Measurements from ENCODE around the gene HOXC6. TPM values are rescaled to one million over a fixed set of nuclear protein-coding genes. Genes with fewer than 3 reads are reported as not detected.

HOXC6 gene
- total and polyA plus RNA-seq, 4 donors = 0.18 to 0.71 (median 0.35) TPM

GRCh38 chr12:54026640-54027441, 1.4 kb upstream of the HOXC6 start:
- TF ChIP-seq CTCF (IDR thresholded peaks at IDR 0.05; ENCODE audit: control extremely low read depth, extremely low read depth) = no peak
- Histone ChIP-seq H3K27ac (ENCODE audit: low read depth in 1 of 2, low read length in 1 of 2) (no peak overlapping the region), H3K27me3 (ENCODE audit: control insufficient read depth in 3 of 3, insufficient read depth in 3 of 3, low read length in 2 of 3) (peaks cover 7 to 92% (median 71%) of the 10 kb centered on the region in 3 donors), H3K9ac (ENCODE audit: insufficient read depth in 1 of 2, low read length in 2 of 2) (no peak overlapping the region), H3K9me3 (ENCODE audit: control insufficient read depth in 4 of 4, insufficient read depth in 3 of 4, low read length in 3 of 4) (no peaks in the 10 kb centered on the region), H3K36me3 (ENCODE audit: control insufficient read depth in 4 of 4, insufficient read depth in 4 of 4, low read length in 4 of 4) (no peaks in the 10 kb centered on the region), H3K4me1 (ENCODE audit: control insufficient read depth in 5 of 5, insufficient read depth in 5 of 5, low read length in 5 of 5) (peaks cover 0 to 22% (median 0%) of the 10 kb centered on the region in 5 donors), H3K4me3 (no peak overlapping the region)
- ATAC-seq (ENCODE audit: insufficient read depth, low FRiP score) (no peak), DNase-seq (no peak)
- 15 to 22% methylated on average over 22 of the region's 22 CpGs for WGBS, 2 donors

- Histone ChIP-seq H3K27ac (ENCODE audit: low read depth in 1 of 2, low read length in 1 of 2) (no peak overlapping the region), H3K9me3 (ENCODE audit: control insufficient read depth in 4 of 4, insufficient read depth in 3 of 4, low read length in 3 of 4) (peaks cover 0 to 3% (median 0%) of the 10 kb centered on the region in 4 donors), H3K9ac (ENCODE audit: insufficient read depth in 1 of 2, low read length in 2 of 2) (no peak overlapping the region), H3K4me1 (ENCODE audit: control insufficient read depth in 5 of 5, insufficient read depth in 5 of 5, low read length in 5 of 5) (peaks cover 0 to 22% (median 0%) of the 10 kb centered on the region in 5 donors), H3K36me3 (ENCODE audit: control insufficient read depth in 4 of 4, insufficient read depth in 4 of 4, low read length in 4 of 4) (no peaks in the 10 kb centered on the region), H3K27me3 (ENCODE audit: control insufficient read depth in 3 of 3, insufficient read depth in 3 of 3, low read length in 2 of 3) (peaks cover 7 to 92% (median 71%) of the 10 kb centered on the region in 3 donors), H3K4me3 (no peak overlapping the region)
- 38 to 44% methylated on average over 3 of the region's 3 CpGs for WGBS, 2 donors
- DNase-seq (no peak), ATAC-seq (ENCODE audit: insufficient read depth, low FRiP score) (no peak)
- no peak for TF ChIP-seq CTCF (IDR thresholded peaks at IDR 0.05; ENCODE audit: control extremely low read depth, extremely low read depth)
Measured at GRCh38 chr12:54027442-54027786, 826 bp upstream of the HOXC6 start.

- WGBS, 2 donors = 16 to 23% methylated on average over 52 to 53 of the region's 53 CpGs
- no peak for TF ChIP-seq CTCF (IDR thresholded peaks at IDR 0.05; ENCODE audit: control extremely low read depth, extremely low read depth)
- Histone ChIP-seq H3K4me1 (ENCODE audit: control insufficient read depth in 5 of 5, insufficient read depth in 5 of 5, low read length in 5 of 5) (peaks cover 0 to 31% (median 0%) of the 10 kb centered on the region in 5 donors), H3K4me3 (no peak overlapping the region), H3K36me3 (ENCODE audit: control insufficient read depth in 4 of 4, insufficient read depth in 4 of 4, low read length in 4 of 4) (no peaks in the 10 kb centered on the region), H3K27ac (ENCODE audit: low read depth in 1 of 2, low read length in 1 of 2) (no peak overlapping the region), H3K9ac (ENCODE audit: insufficient read depth in 1 of 2, low read length in 2 of 2) (no peak overlapping the region), H3K9me3 (ENCODE audit: control insufficient read depth in 4 of 4, insufficient read depth in 3 of 4, low read length in 3 of 4) (peaks cover 0 to 11% (median 0%) of the 10 kb centered on the region in 4 donors), H3K27me3 (ENCODE audit: control insufficient read depth in 3 of 3, insufficient read depth in 3 of 3, low read length in 2 of 3) (peaks cover 14 to 86% (median 66%) of the 10 kb centered on the region in 3 donors)
- ATAC-seq (ENCODE audit: insufficient read depth, low FRiP score) (no peak), DNase-seq (no peak)
Measured at GRCh38 chr12:54029529-54030441, 1.5 kb downstream of the HOXC6 start.
